ENCODE data around the gene CDH4.

Gene CDH4

GRCh38 chr20:61325718-61326117, 73.7 kb downstream of the CDH4 start:
- DNase-seq = no peak

GRCh38 chr20:61328911-61329558, 77.0 kb downstream of the CDH4 start:
- peak in 18 of 56 donors; percentile 2 to 44 (median 17) for DNase-seq

GRCh38 chr20:61330441-61330840, 78.4 kb downstream of the CDH4 start:
- no peak for DNase-seq

GRCh38 chr20:61331543-61331942, 79.5 kb downstream of the CDH4 start:
- DNase-seq = peak in 15 of 56 donors; percentile 2 to 49 (median 22)

GRCh38 chr20:61332016-61332975, 80.2 kb downstream of the CDH4 start:
- DNase-seq = no peak

- no peak for DNase-seq
These were observed 81.5 kb downstream of the CDH4 start for GRCh38 chr20:61333484-61334108.

GRCh38 chr20:61340157-61340556, 88.1 kb downstream of the CDH4 start:
- DNase-seq = no peak

- no peak for DNase-seq
These were observed 89.5 kb downstream of the CDH4 start for GRCh38 chr20:61341605-61342004.

- no peak for DNase-seq
These were observed 91.9 kb downstream of the CDH4 start for GRCh38 chr20:61343934-61344333.

- DNase-seq = no peak
These were observed 93.6 kb downstream of the CDH4 start for GRCh38 chr20:61345656-61346055.

- DNase-seq = no peak
These were observed 94.9 kb downstream of the CDH4 start for GRCh38 chr20:61346996-61347395.

GRCh38 chr20:61347443-61347842, 95.4 kb downstream of the CDH4 start:
- DNase-seq = no peak

GRCh38 chr20:61349447-61350165, 97.5 kb downstream of the CDH4 start:
- no peak for DNase-seq

- no peak for DNase-seq
These were observed 98.6 kb downstream of the CDH4 start for GRCh38 chr20:61350500-61351250.

GRCh38 chr20:61352346-61353260, 100.5 kb downstream of the CDH4 start:
- no peak for DNase-seq

GRCh38 chr20:61353261-61354000, 101.4 kb downstream of the CDH4 start:
- no peak for DNase-seq

- no peak for DNase-seq
These were observed 101.9 kb downstream of the CDH4 start for GRCh38 chr20:61354001-61354390.

GRCh38 chr20:61354501-61354900, 102.4 kb downstream of the CDH4 start:
- DNase-seq = no peak

Data from amygdala (tissue), 56 donors.